AML-193 (cell line): Measurements from ENCODE around the gene BCAP31.
"Not testable (repeated sequence)": the region's sequence is repeated elsewhere in the genome, so short reads cannot be mapped to it uniquely, and the experiment has no call there.

ENCODE experiments used
- DNase-seq, 2 experiments: peaks; one replicate each; lab custom pipeline; 2025; lab: John Stamatoyannopoulos, UW

The BCAP31 gene

DNA sequence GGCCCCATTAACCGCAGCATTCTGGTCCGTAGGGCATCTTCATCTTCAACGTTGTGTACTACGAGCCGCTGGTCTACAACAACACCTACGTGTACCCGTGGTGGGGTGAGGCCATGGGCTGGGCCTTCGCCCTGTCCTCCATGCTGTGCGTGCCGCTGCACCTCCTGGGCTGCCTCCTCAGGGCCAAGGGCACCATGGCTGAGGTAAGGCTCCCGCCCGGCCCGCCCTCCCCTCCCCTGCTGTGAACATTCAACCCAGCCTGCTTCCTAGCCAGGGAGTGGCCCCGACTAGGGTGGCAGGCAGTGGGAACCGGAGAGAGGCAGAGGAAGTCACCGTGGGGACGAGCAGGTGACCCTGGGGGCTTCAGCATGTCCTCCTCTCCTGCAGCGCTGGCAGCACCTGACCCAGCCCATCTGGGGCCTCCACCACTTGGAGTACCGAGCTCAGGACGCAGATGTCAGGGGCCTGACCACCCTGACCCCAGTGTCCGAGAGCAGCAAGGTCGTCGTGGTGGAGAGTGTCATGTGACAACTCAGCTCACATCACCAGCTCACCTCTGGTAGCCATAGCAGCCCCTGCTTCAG, 29.4 kb downstream of the BCAP31 start:
- DNase-seq: no peak

DNA sequence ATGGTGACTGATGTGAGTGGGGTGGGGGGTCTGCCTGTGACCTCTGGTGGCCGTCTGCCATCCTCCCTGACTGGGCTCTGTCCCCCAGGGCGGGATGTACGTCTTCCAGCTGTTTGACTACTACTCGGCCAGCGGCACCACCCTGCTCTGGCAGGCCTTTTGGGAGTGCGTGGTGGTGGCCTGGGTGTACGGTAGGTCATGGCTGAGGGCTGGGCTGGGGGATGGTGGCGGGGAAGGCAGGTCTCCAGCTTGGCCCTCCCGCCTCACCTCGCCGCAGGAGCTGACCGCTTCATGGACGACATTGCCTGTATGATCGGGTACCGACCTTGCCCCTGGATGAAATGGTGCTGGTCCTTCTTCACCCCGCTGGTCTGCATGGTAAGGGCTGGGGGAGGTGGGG, 29.9 kb downstream of the BCAP31 start:
- not testable (repeated sequence) for DNase-seq

DNA sequence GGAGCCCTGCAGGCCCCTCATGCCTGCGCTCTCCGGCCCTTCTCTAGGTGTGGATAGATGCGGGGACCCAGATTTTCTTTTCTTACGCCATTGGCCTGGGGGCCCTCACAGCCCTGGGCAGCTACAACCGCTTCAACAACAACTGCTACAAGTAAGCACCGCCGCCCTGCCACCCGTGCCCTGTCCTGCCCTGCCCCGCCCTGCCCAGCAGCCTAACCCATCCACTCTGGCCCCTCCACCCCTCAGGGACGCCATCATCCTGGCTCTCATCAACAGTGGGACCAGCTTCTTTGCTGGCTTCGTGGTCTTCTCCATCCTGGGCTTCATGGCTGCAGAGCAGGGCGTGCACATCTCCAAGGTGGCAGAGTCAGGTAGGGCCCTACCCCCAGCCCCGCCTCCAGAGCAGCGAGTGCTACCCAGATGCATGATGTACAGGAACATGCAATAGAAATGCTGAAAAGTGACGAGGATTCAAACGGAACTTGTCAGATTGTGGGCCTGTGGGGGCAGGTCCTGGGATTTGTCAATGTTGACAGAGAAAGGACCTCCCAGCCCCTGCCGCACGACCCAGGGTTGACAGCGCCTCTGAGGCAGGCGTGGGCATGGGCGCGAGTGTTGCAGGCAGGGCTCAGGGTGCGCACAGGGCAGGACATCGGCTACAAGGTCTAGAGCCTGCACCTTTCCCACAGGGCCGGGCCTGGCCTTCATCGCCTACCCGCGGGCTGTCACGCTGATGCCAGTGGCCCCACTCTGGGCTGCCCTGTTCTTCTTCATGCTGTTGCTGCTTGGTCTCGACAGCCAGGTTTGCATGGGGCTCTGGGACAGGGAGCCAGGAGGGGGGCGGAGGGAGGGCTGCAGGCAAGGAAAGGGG, 30.7 kb downstream of the BCAP31 start:
- no peak for DNase-seq

DNA sequence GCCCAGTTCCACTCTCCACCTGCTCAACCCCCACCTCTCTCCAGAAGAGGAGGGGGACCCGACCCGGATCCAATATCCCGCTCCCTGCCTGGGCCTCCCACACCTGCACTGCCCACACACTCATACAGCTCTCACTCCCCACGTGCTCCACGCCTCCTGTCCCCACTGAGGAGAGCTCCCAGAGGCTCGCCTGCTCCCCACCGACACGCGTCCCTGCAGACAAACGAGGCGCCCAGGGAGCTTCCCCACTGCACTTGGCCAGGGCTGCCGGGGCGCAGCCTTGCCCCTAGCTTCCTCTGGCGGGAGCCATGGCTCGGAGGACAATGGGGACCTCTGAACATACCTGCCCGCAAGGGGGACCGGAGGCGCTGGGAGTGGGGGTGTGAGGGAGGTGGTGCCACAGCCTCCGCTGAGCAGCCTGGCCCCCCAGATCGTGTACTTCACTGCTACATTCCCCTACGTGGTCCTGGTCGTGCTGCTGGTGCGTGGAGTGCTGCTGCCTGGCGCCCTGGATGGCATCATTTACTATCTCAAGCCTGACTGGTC, 31.5 kb downstream of the BCAP31 start:
- no peak for DNase-seq

DNA sequence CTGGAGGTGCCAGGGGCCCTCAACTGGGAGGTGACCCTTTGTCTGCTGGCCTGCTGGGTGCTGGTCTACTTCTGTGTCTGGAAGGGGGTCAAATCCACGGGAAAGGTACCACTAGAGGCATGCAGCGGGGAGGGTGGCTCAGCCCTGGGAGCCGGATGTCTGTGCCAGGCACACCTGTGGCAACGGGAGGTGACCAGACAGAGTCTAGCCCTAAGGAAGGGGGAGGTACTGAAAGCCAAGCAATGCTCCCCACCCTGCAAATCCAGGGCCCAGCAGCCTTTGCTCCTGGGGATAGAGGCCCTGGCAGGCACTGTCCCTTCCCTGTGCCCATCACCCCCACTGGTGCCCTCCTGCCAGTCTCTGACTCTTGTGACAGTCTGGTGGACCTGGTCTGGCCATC, 32.2 kb downstream of the BCAP31 start:
- DNase-seq: no peak

DNA sequence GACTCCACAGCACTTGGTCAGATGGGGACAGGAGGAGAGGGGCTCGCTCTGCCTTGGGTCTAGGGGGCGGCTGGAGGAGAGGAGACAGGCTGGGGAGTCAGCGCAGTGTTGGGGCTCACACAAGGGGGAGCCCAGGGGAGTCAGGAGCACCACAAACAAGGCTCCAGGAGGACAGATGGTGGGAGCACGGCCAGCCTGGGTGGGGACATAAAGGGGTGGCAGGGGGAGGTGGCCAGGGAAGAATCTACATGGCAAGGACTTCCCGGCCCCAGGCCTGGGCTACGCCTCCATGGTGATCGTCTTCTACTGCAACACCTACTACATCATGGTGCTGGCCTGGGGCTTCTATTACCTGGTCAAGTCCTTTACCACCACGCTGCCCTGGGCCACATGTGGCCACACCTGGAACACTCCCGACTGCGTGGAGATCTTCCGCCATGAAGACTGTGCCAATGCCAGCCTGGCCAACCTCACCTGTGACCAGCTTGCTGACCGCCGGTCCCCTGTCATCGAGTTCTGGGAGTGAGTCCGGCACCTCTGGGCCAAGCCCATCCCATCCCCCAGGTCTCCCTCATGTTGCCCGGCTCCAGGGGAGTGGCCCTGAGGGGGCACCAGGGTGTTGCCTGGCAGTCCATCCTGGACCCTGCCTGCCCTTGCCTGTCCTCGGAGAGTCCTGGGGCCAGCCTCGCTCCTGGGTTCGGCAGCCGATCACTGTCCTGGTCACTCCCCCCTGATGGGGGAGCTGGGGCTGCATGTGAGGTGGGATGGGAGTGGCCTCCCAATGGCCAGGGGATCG, 33.0 kb downstream of the BCAP31 start:
- DNase-seq: not testable (repeated sequence)

DNA sequence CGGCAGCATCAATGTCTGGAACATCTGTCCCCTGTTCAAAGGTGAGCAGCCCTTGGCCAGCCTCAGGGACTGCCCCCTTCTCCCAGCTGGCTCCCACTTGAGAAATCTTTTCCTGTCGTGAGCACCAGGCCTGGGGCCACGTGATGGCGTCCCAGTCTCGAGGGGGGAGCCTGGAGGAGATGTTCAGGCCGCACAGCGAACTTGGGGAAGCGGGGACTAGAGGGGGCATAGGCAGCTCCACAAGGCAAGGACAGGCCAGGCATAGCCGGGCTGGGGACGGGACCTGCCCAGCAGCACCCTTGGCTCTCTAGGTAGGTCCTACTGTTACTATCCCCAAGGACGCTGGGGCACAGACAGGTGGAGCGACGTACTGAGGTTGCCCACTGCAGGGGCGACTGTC, 33.7 kb downstream of the BCAP31 start:
- DNase-seq: no peak

DNA sequence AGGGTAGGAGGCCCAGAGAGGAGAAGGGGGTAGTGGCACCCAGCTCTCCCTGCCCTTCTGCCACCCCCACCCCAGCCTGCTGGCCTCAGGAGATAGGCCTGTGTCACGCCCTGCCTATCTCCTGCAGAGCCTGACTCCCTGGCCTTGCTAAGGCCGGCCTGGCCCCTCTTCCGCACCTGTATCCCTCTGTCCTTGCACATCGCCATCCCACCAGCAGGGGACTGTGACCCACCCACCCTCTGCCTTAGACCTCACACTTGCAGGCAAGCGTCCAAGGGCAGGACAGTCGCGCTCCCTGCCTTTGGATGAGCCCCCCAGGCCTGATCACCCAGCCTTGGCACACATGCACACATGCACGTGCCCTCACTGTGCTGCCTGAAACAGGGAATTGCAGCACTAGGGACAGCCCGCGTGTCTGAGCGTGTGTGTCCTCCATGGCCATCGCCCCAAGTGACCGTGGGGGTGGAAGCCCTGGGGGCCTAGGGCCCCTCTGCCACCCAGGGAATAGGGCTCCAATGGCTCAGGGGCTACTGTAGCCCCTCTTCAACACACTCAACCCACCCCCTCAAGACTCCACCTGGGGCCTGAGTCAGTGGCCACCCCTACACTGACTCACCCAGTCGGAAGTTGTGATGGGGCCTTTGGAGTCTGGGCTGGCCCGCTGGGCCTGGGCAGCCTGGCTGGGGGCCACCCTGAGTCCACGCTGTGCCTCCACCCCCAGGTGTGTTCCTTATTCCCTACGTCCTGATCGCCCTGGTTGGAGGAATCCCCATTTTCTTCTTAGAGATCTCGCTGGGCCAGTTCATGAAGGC, 34.3 kb downstream of the BCAP31 start:
- no peak for DNase-seq

DNA sequence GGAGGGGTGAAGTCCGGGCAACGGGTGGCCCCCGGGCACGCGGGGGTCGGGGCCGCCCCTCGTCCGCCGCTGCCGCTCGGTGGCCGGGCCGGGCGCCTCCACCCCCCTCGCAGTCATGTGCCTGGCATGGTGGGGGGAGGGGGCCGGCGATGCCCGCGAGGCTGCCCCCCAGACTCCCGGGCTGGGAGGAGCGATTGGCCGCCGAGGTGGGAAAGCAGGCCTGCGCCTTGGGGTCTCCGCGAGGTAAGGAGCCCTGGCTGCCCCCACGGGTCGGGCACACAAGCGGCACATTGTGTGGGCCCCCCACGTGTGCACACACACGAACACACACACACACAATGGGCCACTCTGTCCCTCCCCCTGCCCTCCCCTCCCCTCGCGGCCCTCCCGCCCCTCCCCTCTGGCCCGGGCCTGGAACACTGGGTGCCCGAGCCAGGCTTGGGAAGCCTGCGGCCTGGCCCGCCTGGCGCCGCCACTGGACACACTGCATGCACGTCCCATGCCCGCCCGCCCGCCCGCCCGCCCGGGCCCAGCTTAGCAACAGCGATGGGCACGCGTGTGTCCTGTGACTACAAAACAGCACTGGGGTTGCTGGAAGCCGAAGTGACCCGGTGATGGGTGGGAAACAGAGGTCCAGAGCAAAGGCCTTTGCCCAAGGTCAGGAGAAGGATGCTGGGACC, 35.1 kb downstream of the BCAP31 start:
- DNase-seq: no peak

DNA sequence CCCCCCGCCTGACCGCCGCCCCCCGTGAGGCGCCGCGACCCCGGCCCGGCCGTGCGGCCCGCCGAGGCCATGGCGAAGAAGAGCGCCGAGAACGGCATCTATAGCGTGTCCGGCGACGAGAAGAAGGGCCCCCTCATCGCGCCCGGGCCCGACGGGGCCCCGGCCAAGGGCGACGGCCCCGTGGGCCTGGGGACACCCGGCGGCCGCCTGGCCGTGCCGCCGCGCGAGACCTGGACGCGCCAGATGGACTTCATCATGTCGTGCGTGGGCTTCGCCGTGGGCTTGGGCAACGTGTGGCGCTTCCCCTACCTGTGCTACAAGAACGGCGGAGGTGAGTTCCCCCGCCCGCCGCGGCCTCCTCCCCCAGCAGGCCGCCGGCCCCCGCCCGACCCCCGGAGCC, 35.7 kb downstream of the BCAP31 start:
- no peak for DNase-seq

DNA sequence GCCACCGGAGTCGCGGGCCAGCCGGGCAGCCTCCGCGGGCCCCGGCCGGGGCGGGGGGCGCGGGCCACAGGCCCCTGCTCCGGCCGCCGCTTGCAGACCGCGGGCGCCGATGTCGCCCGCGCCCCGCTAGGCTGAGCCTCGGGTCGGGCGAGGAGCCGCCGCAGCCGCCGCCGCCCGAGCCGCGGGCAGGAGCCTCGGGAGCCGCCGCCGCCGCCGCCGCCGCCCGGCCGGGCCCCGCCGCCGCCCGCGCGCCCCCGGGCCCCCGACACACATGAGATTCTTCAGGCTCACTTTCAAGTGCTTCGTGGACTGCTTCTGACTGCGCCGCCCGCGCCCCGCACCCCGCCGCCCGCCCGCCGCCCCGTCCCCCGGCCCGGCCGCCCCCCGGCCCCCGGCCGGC, 36.1 kb downstream of the BCAP31 start:
- DNase-seq: no peak

DNA sequence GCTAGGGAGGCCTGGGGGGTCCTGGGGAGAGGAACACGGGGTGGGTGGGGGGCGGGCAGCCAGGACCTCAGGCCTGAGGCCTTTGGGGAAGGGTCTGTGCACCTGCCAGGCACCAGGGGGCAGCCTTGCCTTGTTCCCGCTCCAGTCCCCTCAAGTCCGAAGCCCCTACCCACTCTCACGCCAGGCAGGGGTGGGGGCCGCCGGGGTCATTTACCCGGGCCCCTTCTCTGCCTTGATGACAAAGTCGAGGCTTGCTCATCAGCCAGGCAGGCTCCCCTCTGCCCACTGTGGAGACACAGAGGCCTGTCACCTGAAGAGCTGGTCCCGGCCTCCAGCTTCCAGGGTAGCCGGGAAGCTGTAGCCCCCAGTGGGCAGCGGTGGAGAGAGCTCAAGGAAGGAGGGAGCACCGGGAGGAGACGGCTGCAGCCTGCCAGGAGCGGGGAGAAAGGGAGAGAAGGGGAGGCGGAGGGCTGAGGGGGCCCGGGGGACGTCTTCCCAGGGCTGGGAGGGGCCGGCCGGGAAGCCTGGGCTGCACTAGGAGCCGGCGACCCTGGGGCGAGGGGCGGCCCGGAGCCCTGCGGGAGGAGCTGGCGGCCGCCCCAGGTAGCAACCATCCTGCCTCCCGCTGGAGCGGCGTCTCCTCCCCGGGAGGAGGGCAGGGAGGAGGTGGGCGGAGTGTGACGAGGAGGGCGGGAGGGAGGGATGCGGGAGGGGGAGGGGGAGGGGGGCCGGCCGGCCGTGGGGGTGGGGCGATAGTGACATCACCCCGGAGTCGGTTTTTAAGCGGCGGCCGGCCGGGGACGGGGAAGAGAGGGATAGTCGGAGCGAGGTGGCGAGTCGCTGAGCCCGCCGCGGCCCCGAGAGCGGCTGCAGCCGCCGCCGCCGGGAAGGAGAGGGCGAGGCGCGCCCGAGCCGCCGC, 36.8 kb downstream of the BCAP31 start, which contains the start of gene SLC6A8:
Gene SLC6A8 (plus strand): TSS at position 806 of the 919 bp plus-strand sequence. CDS start 649 bp downstream, outside the sequence.
- DNase-seq: no peak

DNA sequence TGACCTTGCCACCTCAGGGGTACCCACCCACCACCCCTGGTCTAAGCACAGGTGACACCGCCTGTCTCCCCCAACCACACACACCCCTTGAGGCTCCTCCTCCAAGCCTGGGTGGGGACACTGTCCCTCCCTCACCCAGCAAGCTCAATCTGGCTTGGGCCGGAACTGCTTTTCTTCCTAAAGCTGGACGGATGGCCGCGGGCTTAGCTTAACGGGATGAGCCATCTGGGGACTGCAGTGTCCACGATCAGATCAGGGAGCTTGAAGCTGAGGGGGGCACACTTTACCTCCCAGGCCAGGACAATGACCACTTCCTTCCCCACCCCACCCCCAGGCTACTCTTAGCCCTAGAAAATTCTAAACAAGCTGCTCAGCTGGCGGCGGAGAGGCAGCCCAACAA, 37.5 kb downstream of the BCAP31 start:
- DNase-seq: no peak

DNA sequence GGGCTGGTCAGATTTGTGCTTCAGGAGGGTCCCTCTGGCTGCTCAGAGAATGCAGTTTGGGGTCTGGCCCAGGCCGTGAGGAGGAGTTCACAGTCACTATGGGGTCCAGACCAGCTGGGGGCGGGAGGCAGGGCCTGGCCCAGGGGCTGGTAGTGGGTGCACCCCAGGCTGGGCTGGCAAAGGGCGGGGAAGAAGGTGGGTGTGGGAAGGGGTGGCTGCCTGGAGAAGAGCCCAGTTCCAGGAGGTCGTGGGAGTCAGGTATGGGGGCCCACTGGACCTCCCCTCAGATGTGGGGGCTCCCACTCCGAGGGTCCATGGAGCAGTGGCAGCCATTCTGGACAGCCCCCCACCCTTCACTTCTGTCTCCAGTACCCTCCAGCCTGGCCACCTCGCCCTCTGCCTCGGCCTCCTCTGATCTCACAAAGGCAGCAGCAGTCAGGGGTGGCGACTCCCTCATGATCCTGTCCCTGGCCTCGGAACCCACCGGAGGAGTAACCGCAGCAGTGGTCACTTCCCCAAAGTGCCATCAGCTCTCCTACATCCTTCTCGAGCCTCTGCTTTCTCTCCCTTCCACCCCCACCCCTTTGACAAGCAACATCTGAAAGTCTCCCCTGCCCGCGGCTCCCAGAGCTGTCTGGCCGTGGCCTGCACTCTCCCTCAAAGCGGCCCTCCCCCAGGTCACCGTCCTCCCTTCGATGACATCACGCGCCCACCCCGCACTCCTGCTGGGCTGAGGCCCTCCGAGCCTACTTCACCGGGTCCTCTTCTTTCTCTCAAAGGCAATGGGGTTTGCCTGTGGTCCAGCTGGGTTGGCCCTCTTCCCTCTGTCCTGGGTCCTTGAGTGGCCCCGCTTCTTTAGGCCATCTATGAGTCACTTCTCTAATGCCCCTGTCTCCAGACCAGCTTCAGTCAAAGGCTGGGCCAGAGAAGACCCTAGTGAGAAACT, 38.2 kb downstream of the BCAP31 start:
- no peak for DNase-seq

DNA sequence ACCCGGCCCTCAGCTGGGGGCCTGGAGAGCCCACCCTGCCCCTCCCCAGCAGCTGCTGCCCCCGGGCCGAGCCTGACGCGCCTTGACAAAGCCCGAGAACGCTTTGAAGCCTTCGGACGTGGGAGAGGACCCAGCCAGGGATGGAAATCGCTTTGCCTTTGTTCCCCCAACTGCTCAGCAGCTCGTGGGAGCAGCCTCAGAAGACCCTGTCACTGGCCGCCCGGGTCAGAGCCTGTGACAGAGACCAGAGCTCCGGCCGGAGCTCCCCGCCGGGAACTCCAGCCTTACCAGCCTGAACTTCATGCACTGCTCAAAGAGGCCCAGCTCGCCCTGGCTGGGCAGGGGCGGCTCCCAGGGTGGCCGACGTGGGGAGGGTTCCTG, 39.0 kb downstream of the BCAP31 start:
- no peak for DNase-seq

DNA sequence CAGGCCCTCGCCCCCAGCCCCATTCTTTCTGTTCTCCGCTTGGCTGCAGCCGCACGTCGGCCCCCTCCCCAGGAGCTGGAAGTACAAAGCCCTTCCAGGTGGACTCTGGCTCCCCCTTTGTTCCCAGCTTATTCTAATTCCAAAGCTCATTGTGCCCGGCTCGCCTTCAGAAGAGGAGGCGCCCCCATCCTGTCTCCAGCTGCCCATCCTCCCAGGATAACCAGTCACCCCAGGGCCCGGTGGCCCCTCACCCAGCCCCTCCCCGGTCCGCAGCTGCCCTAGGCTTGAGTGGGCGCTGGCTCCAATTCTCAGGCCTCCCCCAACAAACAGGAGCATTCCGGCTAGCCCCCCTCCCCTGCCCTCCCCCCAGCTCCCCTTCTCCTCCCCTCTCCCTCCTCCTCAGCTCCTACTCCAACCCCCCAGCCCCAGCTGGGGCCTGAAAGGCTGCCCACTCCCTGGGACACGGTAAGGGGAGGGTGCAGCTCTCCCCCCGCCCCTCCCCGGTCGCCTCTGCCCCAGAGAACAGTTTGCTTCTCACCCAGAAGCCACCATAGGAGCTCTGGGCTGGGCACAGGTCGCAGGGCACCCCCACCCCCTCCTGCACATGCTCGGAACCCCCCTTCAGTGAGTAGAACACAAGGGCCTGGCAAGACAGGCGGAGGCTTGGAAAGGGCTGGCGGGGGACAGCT, 39.6 kb downstream of the BCAP31 start:
- no peak for DNase-seq

DNA sequence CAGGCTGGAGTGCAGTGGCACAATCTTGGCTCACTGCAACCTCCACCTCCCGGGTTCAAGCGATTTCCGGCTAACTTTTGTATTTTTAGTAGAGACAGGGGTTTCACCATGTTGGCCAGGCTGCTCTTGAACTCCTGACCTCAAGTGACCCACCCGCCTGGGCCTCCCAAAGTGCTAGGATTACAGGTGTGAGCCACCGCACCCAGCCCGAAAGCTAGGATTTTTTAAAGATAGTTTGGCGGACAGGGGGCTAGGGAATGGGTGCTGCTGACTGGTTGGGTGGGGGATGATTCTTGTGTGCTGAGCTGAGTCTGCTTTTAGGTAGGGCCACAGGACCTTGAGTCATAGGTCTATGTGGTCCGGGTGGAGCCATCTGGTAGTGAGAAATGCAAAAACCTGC, 40.7 kb downstream of the BCAP31 start:
- not testable (repeated sequence) for DNase-seq

DNA sequence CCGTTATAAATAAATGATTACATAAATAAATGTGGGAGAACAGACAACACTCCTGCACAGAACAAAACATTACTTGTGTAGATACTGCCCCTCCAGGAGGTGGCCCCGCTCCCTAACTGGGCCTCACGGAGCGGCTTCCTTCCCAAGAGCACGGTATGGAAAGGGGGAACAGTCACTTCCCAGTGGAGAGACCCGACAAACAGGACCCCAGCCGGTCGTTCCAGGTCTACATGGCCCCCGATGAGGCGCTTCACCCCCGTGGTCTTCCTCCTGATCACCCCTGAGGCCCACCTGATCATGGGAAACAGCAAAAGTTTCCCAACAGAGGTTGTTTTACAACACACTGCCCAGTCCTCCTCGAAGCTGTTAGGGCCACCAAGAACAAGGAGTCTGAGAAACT, 43.0 kb downstream of the BCAP31 start:
- DNase-seq: no peak
